HG02870 (cell line): ENCODE data around the gene COL11A2.

Experiments used
- ATAC-seq: cut with Tn5 transposase; IDR thresholded peaks from one replicate; pipeline ENCODE4 v1.9.1; 2021; ENCODE audit warnings: mild to moderate bottlenecking, moderate library complexity; ENCODE audit not compliant: unreplicated experiment

COL11A2 gene

GRCh38 chr6:33193619-33194018, 1.4 kb upstream of the COL11A2 start:
- no peak for ATAC-seq

GRCh38 chr6:33192671-33193602, 670 bp upstream of the COL11A2 start:
- no peak for ATAC-seq

GRCh38 chr6:33191383-33192104, 723 bp downstream of the COL11A2 start:
- no peak for ATAC-seq

- ATAC-seq = no peak
Measured at GRCh38 chr6:33190504-33191107, 1.7 kb downstream of the COL11A2 start.

GRCh38 chr6:33189625-33190448, 2.4 kb downstream of the COL11A2 start:
- no peak for ATAC-seq

GRCh38 chr6:33189164-33189563, 3.1 kb downstream of the COL11A2 start:
- no peak for ATAC-seq

GRCh38 chr6:33187809-33188208, 4.5 kb downstream of the COL11A2 start:
- ATAC-seq = no peak

- ATAC-seq = no peak
Measured at GRCh38 chr6:33185654-33186187, 6.5 kb downstream of the COL11A2 start.

- no peak for ATAC-seq
Measured at GRCh38 chr6:33185190-33185589, 7.1 kb downstream of the COL11A2 start.

GRCh38 chr6:33183071-33183683, 9.1 kb downstream of the COL11A2 start:
- ATAC-seq = no peak

GRCh38 chr6:33181141-33181540, 11.1 kb downstream of the COL11A2 start:
- no peak for ATAC-seq

GRCh38 chr6:33178755-33179475, 13.4 kb downstream of the COL11A2 start:
- ATAC-seq = no peak

- no peak for ATAC-seq
Measured at GRCh38 chr6:33177552-33178446, 14.5 kb downstream of the COL11A2 start.

GRCh38 chr6:33176906-33177305, 15.4 kb downstream of the COL11A2 start:
- ATAC-seq = no peak

GRCh38 chr6:33175436-33176069, 16.7 kb downstream of the COL11A2 start:
- no peak for ATAC-seq

GRCh38 chr6:33174784-33175183, 17.5 kb downstream of the COL11A2 start:
- ATAC-seq = no peak

- no peak for ATAC-seq
Measured at GRCh38 chr6:33173535-33174180, 18.6 kb downstream of the COL11A2 start.
